HCT116 (cell line): Measurements from ENCODE around the gene ACAD9.

Experiments
- ATF3 ChIP-seq: IDR thresholded peaks from 2 replicates; pipeline ENCODE4 v1.6.1; 2012
- CTCF ChIP-seq, 3 experiments: fragments of 200-600 bp in 1 of 3; sonication (generic) in 1 of 3; IDR thresholded peaks in 2 of 3; conservative IDR thresholded peaks in 1 of 3; 2 replicates each; pipeline ENCODE4 v1.5.1; 2012 to 2017; ENCODE audit warnings: low read depth in 2 of 3, low read length in 2 of 3, antibody characterized with exemption in 1 of 3, borderline replicate concordance in 1 of 3, control low read depth in 1 of 3, mild to moderate bottlenecking in 1 of 3, mixed read lengths in 1 of 3, mixed run types in 1 of 3, moderate library complexity in 1 of 3; ENCODE audit not compliant: insufficient read depth in 1 of 3
- EZH2phosphoT487 ChIP-seq: fragments of 200-600 bp; IDR thresholded peaks from 2 replicates; pipeline ENCODE4 v1.6.1; 2018; ENCODE audit warnings: antibody characterized with exemption, borderline replicate concordance
- MAX ChIP-seq: IDR thresholded peaks from 2 replicates; pipeline ENCODE4 v1.6.1; 2012
- POLR2A ChIP-seq: IDR thresholded peaks from 2 replicates; pipeline ENCODE4 v1.7.0; 2011; ENCODE audit warnings: borderline replicate concordance; ENCODE audit not compliant: insufficient read depth, insufficient read length; ENCODE audit errors: extremely low read depth
- POLR2AphosphoS5 ChIP-seq: IDR thresholded peaks from 2 replicates; pipeline ENCODE4 v1.6.1; 2011; ENCODE audit warnings: mild to moderate bottlenecking, low read depth, low read length, moderate library complexity

GRCh38 chr3:128864351-128864811, 15.0 kb upstream of the ACAD9 start:
- TF ChIP-seq CTCF (IDR thresholded peaks at IDR 0.05 in 2 of 3, conservative IDR thresholded peaks at IDR 0.05 in 1 of 3; ENCODE audit: borderline replicate concordance in 1 of 3, insufficient read depth in 1 of 3, low read depth in 2 of 3, low read length in 2 of 3) (no peak), POLR2A (no peak), POLR2AphosphoS5 (no peak), ATF3 (no peak), MAX (no peak), EZH2phosphoT487 (no peak)
